Fibroblast of skin of right quadriceps (primary cell): ENCODE results near the gene ABHD16A.
A peak's percentile ranks its signal among the peaks of the same experiment; 100 is the strongest.

Experiments used
- DNase-seq: peaks from one replicate; pipeline ENCODE4 v3.0.0-alpha.2; 2013

The ABHD16A gene

GRCh38 chr6:31730631-31731086 is 27.5 kb upstream of the ABHD16A start:
- DNase-seq, result no peak

GRCh38 chr6:31729979-31730630 is 27.0 kb upstream of the ABHD16A start:
- DNase-seq, result peak; percentile 90

GRCh38 chr6:31729515-31729978 is 26.4 kb upstream of the ABHD16A start:
- peak; percentile 79 for DNase-seq

GRCh38 chr6:31728767-31729514 is 25.8 kb upstream of the ABHD16A start, which contains the start of gene DDAH2:
TSS of gene DDAH2 (minus strand) at chr6:31729299. CDS start at chr6:31729161, 138 bp downstream.
- no peak for DNase-seq

- no peak for DNase-seq
Measured at GRCh38 chr6:31727717-31728671, 24.9 kb upstream of the ABHD16A start.

GRCh38 chr6:31727034-31727716 is 24.1 kb upstream of the ABHD16A start:
- no peak for DNase-seq

GRCh38 chr6:31725502-31726350 is 22.6 kb upstream of the ABHD16A start:
- no peak for DNase-seq

GRCh38 chr6:31723980-31724691 is 21.0 kb upstream of the ABHD16A start:
- DNase-seq, result no peak

GRCh38 chr6:31723245-31723979 is 20.3 kb upstream of the ABHD16A start, which contains the start of gene MPIG6B:
TSS of gene MPIG6B (plus strand) at chr6:31723373. CDS start at chr6:31723384, 11 bp downstream.
- DNase-seq, result no peak

- no peak for DNase-seq
Measured at GRCh38 chr6:31722173-31722572, 19.0 kb upstream of the ABHD16A start.

- no peak for DNase-seq
Measured at GRCh38 chr6:31721351-31722020, 18.4 kb upstream of the ABHD16A start, which contains the start of gene LY6G6C. TSS of gene LY6G6C (minus strand) at chr6:31721746. CDS start at chr6:31721679, 67 bp downstream.

- DNase-seq, result no peak
Measured at GRCh38 chr6:31720196-31720770, 17.2 kb upstream of the ABHD16A start.

- no peak for DNase-seq
Measured at GRCh38 chr6:31719001-31719400, 15.9 kb upstream of the ABHD16A start.

- no peak for DNase-seq
Measured at GRCh38 chr6:31718265-31718664, 15.1 kb upstream of the ABHD16A start.

GRCh38 chr6:31717499-31718222 is 14.5 kb upstream of the ABHD16A start:
- DNase-seq, result no peak

GRCh38 chr6:31715022-31715958 is 12.2 kb upstream of the ABHD16A start, which contains the start of gene LY6G6D:
TSS of gene LY6G6D (plus strand) at chr6:31715348. CDS start at chr6:31715356, 8 bp downstream.
- no peak for DNase-seq
